GM12878 (cell line): ENCODE measurements around the gene DLAT. TPM values are rescaled to one million over a fixed set of nuclear protein-coding genes. Genes with fewer than 3 reads are reported as not detected.

ENCODE experiments used
- BHLHE40 ChIP-seq, 2 experiments: fragments of 450-650 bp in 1 of 2; IDR thresholded peaks; 2 replicates each; pipeline ENCODE4 v1.6.1; 2011 to 2017; ENCODE audit warnings: low read depth in 2 of 2, borderline replicate concordance in 1 of 2, improper control_type of control experiment in 1 of 2, low read length in 1 of 2, mild to moderate bottlenecking in 1 of 2
- CHD2 ChIP-seq: IDR thresholded peaks from 2 replicates; pipeline ENCODE4 v1.6.1; 2011; ENCODE audit warnings: low read depth, low read length, improper control_type of control experiment, borderline replicate concordance
- E2F4 ChIP-seq: IDR thresholded peaks from 2 replicates; pipeline ENCODE4 v1.6.1; 2012; ENCODE audit warnings: low read depth, low read length, improper control_type of control experiment
- E4F1 ChIP-seq: fragments of 450-650 bp; IDR thresholded peaks from 2 replicates; pipeline ENCODE4 v1.6.1; 2018; ENCODE audit warnings: borderline replicate concordance, mild to moderate bottlenecking; ENCODE audit not compliant: partially characterized antibody
- EP300 ChIP-seq, 2 experiments: fragments of 150-350 bp in 1 of 2; IDR thresholded peaks; 2 replicates each; pipeline ENCODE4 v1.6.1; 2011 to 2012; ENCODE audit warnings: low read depth in 2 of 2, low read length in 2 of 2, borderline replicate concordance in 1 of 2, improper control_type of control experiment in 1 of 2, inconsistent platforms in 1 of 2; ENCODE audit not compliant: control insufficient read depth in 1 of 2
- ETV6 ChIP-seq, 2 experiments: fragments of 450-650 bp in 1 of 2; IDR thresholded peaks in 1 of 2; conservative IDR thresholded peaks in 1 of 2; 2 replicates each; pipeline ENCODE4 v1.6.1; 2014; ENCODE audit warnings: antibody characterized with exemption in 1 of 2, borderline replicate concordance in 1 of 2, low read depth in 1 of 2, mild to moderate bottlenecking in 1 of 2, moderate library complexity in 1 of 2
- JUNB ChIP-seq: IDR thresholded peaks from 2 replicates; pipeline ENCODE4 v1.6.1; 2016; ENCODE audit warnings: antibody characterized with exemption, mild to moderate bottlenecking
- KAT2A ChIP-seq: conservative IDR thresholded peaks from 2 replicates; pipeline ENCODE4 v1.6.1; 2011; ENCODE audit warnings: low read depth, low read length; ENCODE audit not compliant: control insufficient read depth
- KLF5 ChIP-seq: fragments of 450-650 bp; IDR thresholded peaks from 2 replicates; pipeline ENCODE4 v1.6.1; 2014; ENCODE audit warnings: mild to moderate bottlenecking; ENCODE audit not compliant: partially characterized antibody
- MTA3 ChIP-seq: IDR thresholded peaks from 2 replicates; pipeline ENCODE4 v1.6.1; 2012; ENCODE audit warnings: low read length, inconsistent platforms, borderline replicate concordance
- NR2C1 ChIP-seq: fragments of 450-650 bp; IDR thresholded peaks from 2 replicates; pipeline ENCODE4 v1.6.1; 2017; ENCODE audit warnings: antibody characterized with exemption, mild to moderate bottlenecking, moderate library complexity
- PML ChIP-seq: IDR thresholded peaks from 2 replicates; pipeline ENCODE4 v1.6.1; 2012; ENCODE audit warnings: low read length, inconsistent platforms
- RFX5 ChIP-seq: IDR thresholded peaks from 2 replicates; pipeline ENCODE4 v1.6.1; 2011; ENCODE audit warnings: low read depth, low read length, improper control_type of control experiment
- SMAD5 ChIP-seq: IDR thresholded peaks from 2 replicates; pipeline ENCODE4 v1.6.1; 2016; ENCODE audit warnings: antibody characterized with exemption, low read depth
- SRF ChIP-seq, 2 experiments: IDR thresholded peaks; 2 replicates each; pipeline ENCODE4 v1.6.1; 2011; ENCODE audit warnings: low read depth in 2 of 2, low read length in 2 of 2, mild to moderate bottlenecking in 1 of 2, moderate library complexity in 1 of 2
- STAT1 ChIP-seq: fragments of 450-650 bp; conservative IDR thresholded peaks from 2 replicates; pipeline ENCODE4 v1.6.1; 2014; ENCODE audit warnings: antibody characterized with exemption, mild to moderate bottlenecking
- TARDBP ChIP-seq: IDR thresholded peaks from 2 replicates; pipeline ENCODE4 v1.6.1; 2016; ENCODE audit warnings: borderline replicate concordance
- TCF7 ChIP-seq: IDR thresholded peaks from 2 replicates; pipeline ENCODE4 v1.6.1; 2014; ENCODE audit warnings: antibody characterized with exemption, borderline replicate concordance
- YY1 ChIP-seq: IDR thresholded peaks from 2 replicates; pipeline ENCODE4 v1.6.1; 2011; ENCODE audit warnings: low read depth, mild to moderate bottlenecking, low read length
- ZNF217 ChIP-seq: fragments of 450-650 bp; IDR thresholded peaks from 2 replicates; pipeline ENCODE4 v1.6.1; 2017; ENCODE audit warnings: antibody characterized with exemption, mild to moderate bottlenecking
- polyA plus RNA-seq, 11 experiments: library from polyadenylated mRNA; depleted of rRNA in 4 of 11; unstranded in 6 of 11; stranded (reverse) in 5 of 11; fragments of >200 nt; fragmentation: Nextera tagmentation in 4 of 11; fragmentation: Illumina TruSeq in 1 of 11; extraction: Ambion mirVana in 4 of 11; extraction: Trizol in 1 of 11; gene quantifications; 1 replicate in 1 of 11; 2 replicates in 10 of 11; pipeline versions ENCODE4 v1.2.1 to v1.2.3, GENCODE V29; 2011 to 2016; ENCODE audit warnings: inconsistent platforms in 2 of 11, missing spikeins in 2 of 11, low read depth in 1 of 11
- total RNA-seq, 4 experiments: library from RNA; depleted of rRNA in 3 of 4; stranded (reverse); fragments of >200 nt in 3 of 4; fragmentation: Illumina TruSeq in 1 of 4; extraction: Trizol in 1 of 4; gene quantifications; 2 replicates each; pipeline versions ENCODE4 v1.2.1 to v1.2.3, GENCODE V29; 2013 to 2021
- TF ChIP-seq, protein P1 (sequence below): IDR thresholded peaks from 2 replicates; pipeline ENCODE4 v1.6.1; 2012; ENCODE audit warnings: low read depth, low read length, improper control_type of control experiment
- TF ChIP-seq, protein P2 (sequence below): fragments of 450-650 bp; IDR thresholded peaks from 2 replicates; pipeline ENCODE4 v1.6.1; 2016; ENCODE audit warnings: mild to moderate bottlenecking

DLAT gene
- total and polyA plus RNA-seq, 10 of the 15 experiments (the other 5 are each of a cell fraction or from before 2014, with no cell fraction given), result 16.5 to 79.9 (median 43.8) TPM

DNA sequence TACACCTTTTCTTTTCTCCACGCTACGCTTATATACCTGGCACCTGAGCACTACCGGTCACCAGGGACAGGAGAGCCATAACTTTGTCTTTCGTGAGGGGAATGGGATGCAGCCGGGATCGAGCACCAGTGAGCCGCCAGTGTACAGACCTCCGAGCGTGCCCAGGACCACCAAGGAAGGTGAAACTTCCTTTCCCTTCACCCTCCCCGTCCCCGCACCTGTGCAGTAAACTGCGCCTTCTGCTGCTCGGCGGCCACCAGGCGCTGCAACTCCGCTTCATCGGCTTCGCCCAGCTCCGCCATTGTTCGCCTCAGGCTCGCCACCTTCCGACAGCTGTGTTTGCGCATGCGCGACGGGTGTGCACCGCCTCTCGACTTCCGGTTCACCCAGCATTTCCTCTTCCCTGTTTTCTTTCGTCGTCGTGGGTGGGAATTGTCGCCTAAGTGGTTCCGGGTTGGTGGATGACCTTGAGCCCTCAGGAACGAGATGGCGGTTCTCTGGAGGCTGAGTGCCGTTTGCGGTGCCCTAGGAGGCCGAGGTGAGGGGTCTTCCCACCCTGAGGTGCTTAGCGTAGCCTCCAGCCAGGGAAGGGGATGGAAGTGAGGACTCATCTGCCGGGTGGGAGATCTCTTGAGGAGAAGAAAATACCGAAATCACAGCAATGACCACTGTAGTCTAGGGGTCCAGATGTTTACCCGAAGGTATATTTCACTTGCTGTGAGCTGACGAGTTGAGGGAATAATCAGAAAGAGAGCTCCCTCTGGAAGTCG is 61.4 kb downstream of the DLAT start, which contains the start of the genes SDHD and TIMM8B (continued):
- TF ChIP-seq KLF5, result peak; percentile 57
- TF ChIP-seq NR2C1, result peak; percentile 98
- TF ChIP-seq SMAD5, result peak; percentile 77
- no peak for TF ChIP-seq SRF (IDR thresholded peaks at IDR 0.05; ENCODE audit: low read depth in 2 of 2, low read length in 2 of 2)
- TF ChIP-seq, protein P1, sequence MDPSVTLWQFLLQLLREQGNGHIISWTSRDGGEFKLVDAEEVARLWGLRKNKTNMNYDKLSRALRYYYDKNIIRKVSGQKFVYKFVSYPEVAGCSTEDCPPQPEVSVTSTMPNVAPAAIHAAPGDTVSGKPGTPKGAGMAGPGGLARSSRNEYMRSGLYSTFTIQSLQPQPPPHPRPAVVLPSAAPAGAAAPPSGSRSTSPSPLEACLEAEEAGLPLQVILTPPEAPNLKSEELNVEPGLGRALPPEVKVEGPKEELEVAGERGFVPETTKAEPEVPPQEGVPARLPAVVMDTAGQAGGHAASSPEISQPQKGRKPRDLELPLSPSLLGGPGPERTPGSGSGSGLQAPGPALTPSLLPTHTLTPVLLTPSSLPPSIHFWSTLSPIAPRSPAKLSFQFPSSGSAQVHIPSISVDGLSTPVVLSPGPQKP, result peak; percentile 76
- 0 out of 4 replicates have a peak, but pooled peaks of 1 of the 2 experiments have one; percentile 4 for TF ChIP-seq BHLHE40 (IDR thresholded peaks at IDR 0.05; ENCODE audit: borderline replicate concordance in 1 of 2, low read depth in 2 of 2, low read length in 1 of 2)
- peak in 1 of 2 experiments; percentile 49; a peak in 1 of 4 replicates for TF ChIP-seq ETV6 (conservative IDR thresholded peaks at IDR 0.05 in 1 of 2, IDR thresholded peaks at IDR 0.05 in 1 of 2; ENCODE audit: borderline replicate concordance in 1 of 2, low read depth in 1 of 2)
- peak; percentile 81 for TF ChIP-seq E4F1
- no peak for TF ChIP-seq MTA3
- no peak for TF ChIP-seq EP300 (IDR thresholded peaks at IDR 0.05; ENCODE audit: borderline replicate concordance in 1 of 2, control insufficient read depth in 1 of 2, low read depth in 2 of 2, low read length in 2 of 2)
- no peak for TF ChIP-seq TCF7
- no peak for TF ChIP-seq STAT1
- TF ChIP-seq E2F4, result peak; percentile 78; the same call in 1 of the 2 replicates
- TF ChIP-seq KAT2A, result no peak
- TF ChIP-seq CHD2, result peak; percentile 48; the same call in 1 of the 2 replicates
- TF ChIP-seq PML, result peak; percentile 87
- TF ChIP-seq ZNF217, result no peak
- peak; percentile 98 for TF ChIP-seq YY1
- TF ChIP-seq RFX5, result no peak
- TF ChIP-seq, protein P2, sequence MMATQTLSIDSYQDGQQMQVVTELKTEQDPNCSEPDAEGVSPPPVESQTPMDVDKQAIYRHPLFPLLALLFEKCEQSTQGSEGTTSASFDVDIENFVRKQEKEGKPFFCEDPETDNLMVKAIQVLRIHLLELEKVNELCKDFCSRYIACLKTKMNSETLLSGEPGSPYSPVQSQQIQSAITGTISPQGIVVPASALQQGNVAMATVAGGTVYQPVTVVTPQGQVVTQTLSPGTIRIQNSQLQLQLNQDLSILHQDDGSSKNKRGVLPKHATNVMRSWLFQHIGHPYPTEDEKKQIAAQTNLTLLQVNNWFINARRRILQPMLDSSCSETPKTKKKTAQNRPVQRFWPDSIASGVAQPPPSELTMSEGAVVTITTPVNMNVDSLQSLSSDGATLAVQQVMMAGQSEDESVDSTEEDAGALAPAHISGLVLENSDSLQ, result peak; percentile 37; the same call in 1 of the 2 replicates
- TF ChIP-seq TARDBP, result no peak
- TF ChIP-seq JUNB, result no peak
